Adipocyte (in vitro differentiated cells): ENCODE measurements around the gene NUDC.
A peak's percentile ranks its signal among the peaks of the same experiment; 100 is the strongest.

Experiments
- DNase-seq: peaks from one replicate; pipeline ENCODE4 v3.0.0-alpha.2; 2015; ENCODE audit warnings: low read depth
- H3K27me3 ChIP-seq: replicated peaks from 2 replicates; pipeline ENCODE4 v1.7.0; 2013; ENCODE audit warnings: mild to moderate bottlenecking, low read length, moderate library complexity; ENCODE audit not compliant: control insufficient read depth, insufficient read depth
- H3K36me3 ChIP-seq: 2 replicates; pipeline ENCODE4 v1.7.0; 2013; ENCODE audit warnings: low read length, mild to moderate bottlenecking, moderate library complexity; ENCODE audit not compliant: control insufficient read depth, insufficient read depth, severe bottlenecking
- H3K4me1 ChIP-seq: 2 replicates; pipeline ENCODE4 v1.7.0; 2013; ENCODE audit warnings: mild to moderate bottlenecking, low read length, moderate library complexity; ENCODE audit not compliant: control insufficient read depth, insufficient read depth
- H3K4me3 ChIP-seq: 2 replicates; pipeline ENCODE4 v1.7.0; 2013; ENCODE audit warnings: mild to moderate bottlenecking, low read length, moderate library complexity
- H3K9ac ChIP-seq: 2 replicates; pipeline ENCODE4 v1.7.0; 2013; ENCODE audit warnings: mild to moderate bottlenecking, low read length, moderate library complexity
- H3K9me3 ChIP-seq: 2 replicates; pipeline ENCODE4 v1.7.0; 2013; ENCODE audit warnings: mild to moderate bottlenecking, low read length, moderate library complexity; ENCODE audit not compliant: control insufficient read depth

NUDC gene

GRCh38 chr1:26890467-26890796 lies 31.1 kb upstream of the NUDC start:
- no peaks in the 10 kb centered on the region for H3K27me3 ChIP-seq
- H3K4me3 ChIP-seq: peak overlapping the region; percentile 94
- peak overlapping the region; percentile 97 for H3K9ac ChIP-seq
- H3K4me1 ChIP-seq: peaks cover 15% of the 10 kb centered on the region
- H3K36me3 ChIP-seq: peaks cover 58% of the 10 kb centered on the region
- DNase-seq: no peak
- H3K9me3 ChIP-seq: no peaks in the 10 kb centered on the region

- H3K36me3 ChIP-seq: peaks cover 52% of the 10 kb centered on the region
Observed at GRCh38 chr1:26894263-26894662, 27.3 kb upstream of the NUDC start.

GRCh38 chr1:26897351-26897750 lies 24.2 kb upstream of the NUDC start:
- Histone ChIP-seq H3K4me1 (peaks cover 17% of the 10 kb centered on the region), H3K9me3 (no peaks in the 10 kb centered on the region), H3K4me3 (no peak overlapping the region), H3K27me3 (no peaks in the 10 kb centered on the region), H3K9ac (no peak overlapping the region), H3K36me3 (peaks cover 46% of the 10 kb centered on the region)
- DNase-seq: no peak

More at GRCh38 chr1:26894263-26894662, 27.3 kb upstream of the NUDC start:
- H3K9me3 ChIP-seq: no peaks in the 10 kb centered on the region
- no peak overlapping the region for H3K9ac ChIP-seq
- DNase-seq: no peak
- peaks cover 15% of the 10 kb centered on the region for H3K4me1 ChIP-seq
- H3K4me3 ChIP-seq: no peak overlapping the region
- H3K27me3 ChIP-seq: no peaks in the 10 kb centered on the region

GRCh38 chr1:26900001-26900814 lies 21.3 kb upstream of the NUDC start, which contains the start of gene GPATCH3:
TSS of gene GPATCH3 (minus strand) at chr1:26900467. CDS start at chr1:26900442, 25 bp downstream.
- no peaks in the 10 kb centered on the region for H3K9me3 ChIP-seq
- peak; percentile 98 for DNase-seq
- H3K4me1 ChIP-seq: peaks cover 17% of the 10 kb centered on the region
- H3K27me3 ChIP-seq: no peaks in the 10 kb centered on the region
- H3K36me3 ChIP-seq: peaks cover 19% of the 10 kb centered on the region
- H3K4me3 ChIP-seq: peak within 1 kb of the TSS; percentile 98
- H3K9ac ChIP-seq: peak within 1 kb of the TSS; percentile 98

- peak overlapping the region; percentile 98 for H3K9ac ChIP-seq
- DNase-seq: no peak
- H3K4me1 ChIP-seq: peaks cover 17% of the 10 kb centered on the region
- H3K9me3 ChIP-seq: no peaks in the 10 kb centered on the region
- H3K36me3 ChIP-seq: peaks cover 11% of the 10 kb centered on the region
- peak overlapping the region; percentile 98 for H3K4me3 ChIP-seq
- H3K27me3 ChIP-seq: no peaks in the 10 kb centered on the region
Observed at GRCh38 chr1:26900815-26901511, 20.6 kb upstream of the NUDC start.

GRCh38 chr1:26907071-26907917 lies 14.2 kb upstream of the NUDC start:
- peak; percentile 36 for DNase-seq
- Histone ChIP-seq H3K4me1 (no peaks in the 10 kb centered on the region), H3K36me3 (no peaks in the 10 kb centered on the region)

GRCh38 chr1:26909951-26910342 lies 11.6 kb upstream of the NUDC start:
- Histone ChIP-seq H3K9me3 (no peaks in the 10 kb centered on the region), H3K9ac (no peak overlapping the region), H3K4me1 (no peaks in the 10 kb centered on the region), H3K36me3 (no peaks in the 10 kb centered on the region), H3K4me3 (no peak overlapping the region), H3K27me3 (no peaks in the 10 kb centered on the region)
- DNase-seq: no peak

More at GRCh38 chr1:26907071-26907917, 14.2 kb upstream of the NUDC start:
- no peaks in the 10 kb centered on the region for H3K9me3 ChIP-seq
- no peak overlapping the region for H3K9ac ChIP-seq
- no peak overlapping the region for H3K4me3 ChIP-seq
- no peaks in the 10 kb centered on the region for H3K27me3 ChIP-seq

GRCh38 chr1:26910343-26911160 lies 11.0 kb upstream of the NUDC start:
- Histone ChIP-seq H3K27me3 (no peaks in the 10 kb centered on the region), H3K9ac (no peak overlapping the region), H3K4me3 (no peak overlapping the region), H3K4me1 (no peaks in the 10 kb centered on the region), H3K9me3 (no peaks in the 10 kb centered on the region), H3K36me3 (no peaks in the 10 kb centered on the region)
- no peak for DNase-seq

- H3K4me1 ChIP-seq: no peaks in the 10 kb centered on the region
- H3K36me3 ChIP-seq: no peaks in the 10 kb centered on the region
- H3K9me3 ChIP-seq: no peaks in the 10 kb centered on the region
- H3K27me3 ChIP-seq: no peaks in the 10 kb centered on the region
- H3K9ac ChIP-seq: no peak overlapping the region
- no peak overlapping the region for H3K4me3 ChIP-seq
- DNase-seq: no peak
Observed at GRCh38 chr1:26911399-26912146, 10.0 kb upstream of the NUDC start.

- Histone ChIP-seq H3K4me1 (no peaks in the 10 kb centered on the region), H3K4me3 (no peak overlapping the region), H3K9me3 (no peaks in the 10 kb centered on the region), H3K27me3 (no peaks in the 10 kb centered on the region), H3K9ac (no peak overlapping the region), H3K36me3 (no peaks in the 10 kb centered on the region)
- DNase-seq: no peak
Observed at GRCh38 chr1:26912147-26912490, 9.4 kb upstream of the NUDC start.
